Measurements from ENCODE around the gene KCNJ6. TPM values are rescaled to one million over a fixed set of nuclear protein-coding genes. Genes with fewer than 3 reads are reported as not detected.

Gene KCNJ6
- total and polyA plus RNA-seq, 2 of the 8 experiments (the other 6 are each of a cell fraction or from before 2014, with no cell fraction given), result 0.51 to 1.2 TPM

DNA sequence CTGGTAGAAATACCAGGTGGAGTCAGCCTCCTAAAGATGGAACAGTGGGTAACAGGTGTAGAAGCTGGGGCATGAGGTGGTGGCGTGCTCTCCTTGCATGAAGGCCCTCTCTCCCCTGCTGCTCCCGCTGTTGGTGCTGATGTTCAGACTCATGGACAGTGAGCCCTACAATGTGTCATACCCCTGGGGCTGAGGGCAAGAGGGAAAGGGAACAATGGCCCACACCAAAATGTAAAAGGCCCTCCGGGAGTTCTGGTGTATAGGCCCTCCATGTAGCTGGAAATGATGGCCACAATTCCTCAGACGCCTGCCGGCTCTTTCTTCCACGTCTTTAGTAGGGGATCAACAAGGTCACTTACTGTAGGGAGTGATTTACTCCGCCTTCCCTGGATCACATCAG is 354.8 kb downstream of the KCNJ6 start:
- no peak overlapping the region for H2BK12ac ChIP-seq (ENCODE audit: low read depth, low read length)
- no peak overlapping the region for H3K56ac ChIP-seq (replicated peaks; ENCODE audit: insufficient read length, low read depth, low read length)
- peaks cover 5% of the 10 kb centered on the region; the same call in 1 of the 2 replicates for H3K23me2 ChIP-seq (ENCODE audit: low read depth, low read length)
- no peak overlapping the region for H3K4me3 ChIP-seq (ENCODE audit: extremely low read depth in 1 of 4, insufficient read depth in 2 of 4, low read depth in 3 of 4, low read length in 4 of 4)
- no peak overlapping the region for H3K27ac ChIP-seq (ENCODE audit: low read depth, low read length)
- POLR2A ChIA-PET (ENCODE audit: partially characterized antibody), result interaction anchor here (1.4 kb wide), 1 partner anchor 8 kb away, joined by 3 read pairs; no protein-coding TSS in a partner anchor
- H3K79me2 ChIP-seq (ENCODE audit: control insufficient read depth in 1 of 2, insufficient read depth in 2 of 2, low read length in 2 of 2), result no peaks in the 10 kb centered on the region
- no peak overlapping the region for H2AFZ ChIP-seq (ENCODE audit: low read length)
- no peak overlapping the region for H4K5ac ChIP-seq (ENCODE audit: insufficient read length, low read depth, low read length)
- no peak overlapping the region for H3K14ac ChIP-seq (ENCODE audit: insufficient read length)
- H3K27me3 ChIP-seq (replicated peaks in 1 of 4; ENCODE audit: control insufficient read depth in 3 of 4, extremely low read depth in 1 of 4, insufficient read depth in 3 of 4, low read length in 3 of 4), result peaks cover 0 to 7% (median 3%) of the 10 kb centered on the region in 4 experiments; a peak in 5 of 7 replicates
- 89% methylated on average over 7 of the region's 7 CpGs; no CpG with 5 or more reads in 1 of the 2 experiments for WGBS, 2 experiments (ENCODE audit: extremely low coverage in 1 of 2, insufficient coverage in 1 of 2, insufficient read length in 1 of 2, insufficient replicate concordance in 2 of 2, low coverage in 1 of 2, low lambda C conversion rate in 2 of 2, missing lambda C conversion rate in 1 of 2)
- H3K36me3 ChIP-seq (ENCODE audit: control insufficient read depth in 2 of 4, insufficient read depth in 4 of 4, low read length in 3 of 4), result no peaks in the 10 kb centered on the region
- H2AK5ac ChIP-seq (ENCODE audit: low read depth, low read length), result no peak overlapping the region
- no peak overlapping the region for H3K9ac ChIP-seq (replicated peaks in 1 of 4; ENCODE audit: extremely low read depth in 1 of 4, low read depth in 3 of 4, low read length in 3 of 4)
- no peak overlapping the region for H4K8ac ChIP-seq (ENCODE audit: extremely low read depth, insufficient read depth, low read length)
- no peak overlapping the region for H2BK15ac ChIP-seq (ENCODE audit: low read length)
- H3K4me2 ChIP-seq (ENCODE audit: insufficient read depth in 1 of 2, low read depth in 2 of 2, low read length in 2 of 2), result no peak overlapping the region
- no peak overlapping the region for H3K4ac ChIP-seq (replicated peaks; ENCODE audit: insufficient read length, low read depth, low read length)
- H3K23ac ChIP-seq (ENCODE audit: insufficient read length), result no peak overlapping the region
- H4K91ac ChIP-seq (replicated peaks; ENCODE audit: insufficient read length, low read length), result no peak overlapping the region
- H4K20me1 ChIP-seq (replicated peaks in 1 of 2; ENCODE audit: control insufficient read depth in 1 of 2, insufficient read depth in 2 of 2, low read length in 2 of 2), result no peaks in the 10 kb centered on the region
- H3K18ac ChIP-seq (ENCODE audit: extremely low read depth, low read length), result no peak overlapping the region
- H3K79me1 ChIP-seq (ENCODE audit: low read depth, low read length), result no peaks in the 10 kb centered on the region
- no peak for FAIRE-seq
- peak in 1 of 2 experiments; percentile 31 for DNase-seq (ENCODE audit: low read depth in 1 of 2, low spot score in 2 of 2)
- peaks cover 4 to 16% (median 12%) of the 10 kb centered on the region in 4 experiments for H3K4me1 ChIP-seq (replicated peaks in 1 of 4; ENCODE audit: control insufficient read depth in 3 of 4, insufficient read depth in 4 of 4, low read length in 3 of 4)
- peaks cover 0 to 9% of the 10 kb centered on the region in 2 experiments; a peak in 1 of 4 replicates for H3K9me3 ChIP-seq (ENCODE audit: insufficient read depth in 2 of 2, low read depth in 1 of 2, low read length in 1 of 2)
- CTCF ChIA-PET (ENCODE audit: partially characterized antibody), result no interaction called here
- no peak overlapping the region for H2BK120ac ChIP-seq (replicated peaks; ENCODE audit: low read depth, low read length)
- no peak overlapping the region for H2BK20ac ChIP-seq (ENCODE audit: low read length)
- H2BK5ac ChIP-seq (ENCODE audit: low read depth, low read length), result no peak overlapping the region
- TF ChIP-seq CTCF (IDR thresholded peaks at IDR 0.05; ENCODE audit: control extremely low read depth in 1 of 3, insufficient read depth in 1 of 3, low read depth in 1 of 3, low read length in 3 of 3), result no peak
- no peak for TF ChIP-seq EP300 (IDR thresholded peaks at IDR 0.05; ENCODE audit: borderline replicate concordance in 1 of 2, low read depth in 2 of 2, low read length in 2 of 2)
- TF ChIP-seq RBBP5 (IDR thresholded peaks at IDR 0.05; ENCODE audit: borderline replicate concordance, low read depth, low read length), result no peak
- TF ChIP-seq ZNF274 (IDR thresholded peaks at IDR 0.05; ENCODE audit: borderline replicate concordance, extremely low read depth, low read length), result no peak
- no peak for TF ChIP-seq SP4 (IDR thresholded peaks at IDR 0.05; ENCODE audit: low read length)
- no peak for TF ChIP-seq SIN3A (conservative IDR thresholded peaks at IDR 0.05 in 1 of 2, IDR thresholded peaks at IDR 0.05 in 1 of 2; ENCODE audit: low read depth in 1 of 2, low read length in 2 of 2)
- TF ChIP-seq SAP30 (IDR thresholded peaks at IDR 0.05; ENCODE audit: insufficient read depth, insufficient replicate concordance, low read length), result no peak
- TF ChIP-seq SIX5 (IDR thresholded peaks at IDR 0.05; ENCODE audit: low read depth, low read length), result no peak
- no peak for TF ChIP-seq JUND (IDR thresholded peaks at IDR 0.05; ENCODE audit: low read length)
- no peak for TF ChIP-seq CTBP2 (IDR thresholded peaks at IDR 0.05; ENCODE audit: borderline replicate concordance, insufficient read depth, insufficient read length, low read length)
- no peak for TF ChIP-seq POLR2A (IDR thresholded peaks at IDR 0.05; ENCODE audit: control extremely low read depth in 1 of 2, low read depth in 2 of 2, low read length in 2 of 2)
